BLaER1 treated with 17β-estradiol and CSF1 and Interleukin-3, amounts not matched to agents 10 nM and 100 nM (cell line): ENCODE data around the gene IQCM.

Experiments used
- H3K27ac ChIP-seq, 11 experiments: shearing (Covaris generic); formaldehyde crosslinking; 2 replicates each; pipeline ENCODE4 v1.8.1; 2022
- H3K27me3 ChIP-seq, 11 experiments: shearing (Covaris generic); formaldehyde crosslinking; 2 replicates each; pipeline ENCODE4 v1.8.1; 2022
- H3K36me3 ChIP-seq, 11 experiments: shearing (Covaris generic); formaldehyde crosslinking; 2 replicates each; pipeline ENCODE4 v1.8.1; 2022
- H3K4me1 ChIP-seq, 10 experiments: shearing (Covaris generic); formaldehyde crosslinking; 2 replicates each; pipeline ENCODE4 v1.8.1; 2022
- H3K4me2 ChIP-seq, 11 experiments: shearing (Covaris generic); formaldehyde crosslinking; 2 replicates each; pipeline ENCODE4 v1.8.1; 2022
- H3K4me3 ChIP-seq, 10 experiments: shearing (Covaris generic); formaldehyde crosslinking; 2 replicates each; pipeline ENCODE4 v1.8.1; 2022
- H3K9ac ChIP-seq, 11 experiments: shearing (Covaris generic); formaldehyde crosslinking; 2 replicates each; pipeline ENCODE4 v1.8.1; 2022
- H3K9me3 ChIP-seq, 11 experiments: shearing (Covaris generic); formaldehyde crosslinking; replicated peaks in 1 of 11; 2 replicates each; pipeline ENCODE4 v1.8.1; 2022
- H4K20me1 ChIP-seq, 11 experiments: shearing (Covaris generic); formaldehyde crosslinking; 2 replicates each; pipeline ENCODE4 v1.8.1; 2022
- Cebpa-rat ChIP-seq, 11 experiments: shearing (Covaris generic); IDR thresholded peaks; 2 replicates each; pipeline ENCODE4 v1.8.1; 2022

The IQCM gene

GRCh38 chr4:149785696-149786431 lies 29.8 kb downstream of the IQCM start:
- no peak overlapping the region for H3K4me3 ChIP-seq
- H4K20me1 ChIP-seq, result no peaks in the 10 kb centered on the region
- no peaks in the 10 kb centered on the region for H3K36me3 ChIP-seq
- H3K9ac ChIP-seq, result no peak overlapping the region
- H3K27ac ChIP-seq, result no peak overlapping the region
- TF ChIP-seq Cebpa-rat (IDR thresholded peaks at IDR 0.05), result no peak
- no peaks in the 10 kb centered on the region for H3K27me3 ChIP-seq
- H3K4me1 ChIP-seq, result peaks cover 0 to 8% (median 0%) of the 10 kb centered on the region in 10 experiments; a peak in 4 of 20 replicates
- no peak overlapping the region for H3K4me2 ChIP-seq
- H3K9me3 ChIP-seq, result peaks cover 0 to 6% (median 0%) of the 10 kb centered on the region in 11 experiments; a peak in 1 of 22 replicates

- no peak for TF ChIP-seq Cebpa-rat (IDR thresholded peaks at IDR 0.05)
- H3K4me2 ChIP-seq, result no peak overlapping the region
- H3K4me3 ChIP-seq, result no peak overlapping the region
- H3K27me3 ChIP-seq, result no peaks in the 10 kb centered on the region
- no peaks in the 10 kb centered on the region for H4K20me1 ChIP-seq
- no peak overlapping the region for H3K27ac ChIP-seq
- H3K9me3 ChIP-seq, result peaks cover 0 to 6% (median 0%) of the 10 kb centered on the region in 11 experiments; a peak in 1 of 22 replicates
- H3K4me1 ChIP-seq, result peaks cover 0 to 13% (median 0%) of the 10 kb centered on the region in 10 experiments; a peak in 4 of 20 replicates
- no peaks in the 10 kb centered on the region for H3K36me3 ChIP-seq
- H3K9ac ChIP-seq, result no peak overlapping the region
Measured at GRCh38 chr4:149784018-149784417, 31.6 kb downstream of the IQCM start.

GRCh38 chr4:149781150-149781549 lies 34.5 kb downstream of the IQCM start:
- H3K4me2 ChIP-seq, result peak overlapping the region in 2 of 11 experiments; percentile 20 to 53; a peak in 4 of 22 replicates
- no peak overlapping the region for H3K27ac ChIP-seq
- no peaks in the 10 kb centered on the region for H3K36me3 ChIP-seq
- no peaks in the 10 kb centered on the region for H3K27me3 ChIP-seq
- H3K9me3 ChIP-seq, result peaks cover 0 to 11% (median 0%) of the 10 kb centered on the region in 11 experiments; a peak in 2 of 22 replicates
- H3K9ac ChIP-seq, result no peak overlapping the region
- peaks cover 0 to 13% (median 0%) of the 10 kb centered on the region in 10 experiments; a peak in 4 of 20 replicates for H3K4me1 ChIP-seq
- H4K20me1 ChIP-seq, result no peaks in the 10 kb centered on the region
- H3K4me3 ChIP-seq, result no peak overlapping the region
- TF ChIP-seq Cebpa-rat (IDR thresholded peaks at IDR 0.05), result no peak

- Histone ChIP-seq H3K27ac (no peak overlapping the region), H3K4me3 (no peak overlapping the region), H3K36me3 (no peaks in the 10 kb centered on the region), H3K27me3 (no peaks in the 10 kb centered on the region), H3K9me3 (no peaks in the 10 kb centered on the region), H4K20me1 (no peaks in the 10 kb centered on the region), H3K4me2 (no peak overlapping the region), H3K9ac (no peak overlapping the region), H3K4me1 (peaks cover 0 to 39% (median 11%) of the 10 kb centered on the region in 10 experiments; a peak in 9 of 20 replicates)
- no peak for TF ChIP-seq Cebpa-rat (IDR thresholded peaks at IDR 0.05)
Measured at GRCh38 chr4:149768477-149768876, 47.2 kb downstream of the IQCM start.

GRCh38 chr4:149766135-149766534 lies 49.5 kb downstream of the IQCM start:
- TF ChIP-seq Cebpa-rat (IDR thresholded peaks at IDR 0.05), result peak in 4 of 11 experiments; percentile 36 to 61 (median 46); a peak in 3 of 22 replicates
- Histone ChIP-seq H3K27me3 (no peaks in the 10 kb centered on the region), H3K9ac (peak overlapping the region in 4 of 11 experiments; percentile 58 to 77 (median 72); a peak in 6 of 22 replicates), H3K4me1 (peaks cover 0 to 39% (median 11%) of the 10 kb centered on the region in 10 experiments; a peak in 9 of 20 replicates), H4K20me1 (no peaks in the 10 kb centered on the region), H3K4me2 (peak overlapping the region in 7 of 11 experiments; percentile 11 to 81 (median 69); a peak in 12 of 22 replicates), H3K36me3 (no peaks in the 10 kb centered on the region), H3K9me3 (no peaks in the 10 kb centered on the region), H3K27ac (peak overlapping the region in 6 of 11 experiments; percentile 44 to 95 (median 88); a peak in 13 of 22 replicates), H3K4me3 (no peak overlapping the region)

- H3K36me3 ChIP-seq, result no peaks in the 10 kb centered on the region
- H3K9me3 ChIP-seq, result no peaks in the 10 kb centered on the region
- peaks cover 0 to 39% (median 11%) of the 10 kb centered on the region in 10 experiments; a peak in 9 of 20 replicates for H3K4me1 ChIP-seq
- H3K4me3 ChIP-seq, result no peak overlapping the region
- no peaks in the 10 kb centered on the region for H3K27me3 ChIP-seq
- no peaks in the 10 kb centered on the region for H4K20me1 ChIP-seq
- H3K9ac ChIP-seq, result peak overlapping the region in 4 of 11 experiments; percentile 58 to 77 (median 72); a peak in 6 of 22 replicates
- peak overlapping the region in 6 of 11 experiments; percentile 44 to 95 (median 88); a peak in 13 of 22 replicates for H3K27ac ChIP-seq
- peak overlapping the region in 7 of 11 experiments; percentile 11 to 81 (median 69); a peak in 12 of 22 replicates for H3K4me2 ChIP-seq
- no peak for TF ChIP-seq Cebpa-rat (IDR thresholded peaks at IDR 0.05)
Measured at GRCh38 chr4:149765630-149766029, 50.0 kb downstream of the IQCM start.

GRCh38 chr4:149755969-149756368 lies 59.7 kb downstream of the IQCM start:
- Histone ChIP-seq H3K9me3 (no peaks in the 10 kb centered on the region), H3K27ac (no peak overlapping the region), H4K20me1 (no peaks in the 10 kb centered on the region), H3K27me3 (no peaks in the 10 kb centered on the region), H3K36me3 (no peaks in the 10 kb centered on the region), H3K4me1 (peaks cover 0 to 16% (median 0%) of the 10 kb centered on the region in 10 experiments; a peak in 4 of 20 replicates), H3K4me2 (no peak overlapping the region), H3K4me3 (no peak overlapping the region), H3K9ac (no peak overlapping the region)
- no peak for TF ChIP-seq Cebpa-rat (IDR thresholded peaks at IDR 0.05)

GRCh38 chr4:149754526-149754925 lies 61.1 kb downstream of the IQCM start:
- Histone ChIP-seq H3K27ac (no peak overlapping the region), H4K20me1 (no peaks in the 10 kb centered on the region), H3K27me3 (no peaks in the 10 kb centered on the region), H3K4me2 (peak overlapping the region in 2 of 11 experiments; percentile 23 to 28; a peak in 4 of 22 replicates), H3K9ac (no peak overlapping the region), H3K9me3 (no peaks in the 10 kb centered on the region), H3K4me3 (no peak overlapping the region), H3K36me3 (no peaks in the 10 kb centered on the region), H3K4me1 (peaks cover 0 to 16% (median 0%) of the 10 kb centered on the region in 10 experiments; a peak in 4 of 20 replicates)
- no peak for TF ChIP-seq Cebpa-rat (IDR thresholded peaks at IDR 0.05)

GRCh38 chr4:149752729-149753128 lies 62.9 kb downstream of the IQCM start:
- no peaks in the 10 kb centered on the region for H3K27me3 ChIP-seq
- H3K4me3 ChIP-seq, result no peak overlapping the region
- H3K36me3 ChIP-seq, result no peaks in the 10 kb centered on the region
- no peak overlapping the region for H3K27ac ChIP-seq
- peaks cover 0 to 16% (median 0%) of the 10 kb centered on the region in 10 experiments; a peak in 4 of 20 replicates for H3K4me1 ChIP-seq
- no peak overlapping the region for H3K4me2 ChIP-seq
- H4K20me1 ChIP-seq, result no peaks in the 10 kb centered on the region
- H3K9me3 ChIP-seq, result no peaks in the 10 kb centered on the region
- TF ChIP-seq Cebpa-rat (IDR thresholded peaks at IDR 0.05), result no peak
- H3K9ac ChIP-seq, result no peak overlapping the region
